ENCODE measurements around the gene CD248. TPM values are rescaled to one million over a fixed set of nuclear protein-coding genes. Genes with fewer than 3 reads are reported as not detected.

The CD248 gene
- total and polyA plus RNA-seq, 3 experiments from 2014 or later: 2.9 to 18.9 (median 3.1) TPM

DNA sequence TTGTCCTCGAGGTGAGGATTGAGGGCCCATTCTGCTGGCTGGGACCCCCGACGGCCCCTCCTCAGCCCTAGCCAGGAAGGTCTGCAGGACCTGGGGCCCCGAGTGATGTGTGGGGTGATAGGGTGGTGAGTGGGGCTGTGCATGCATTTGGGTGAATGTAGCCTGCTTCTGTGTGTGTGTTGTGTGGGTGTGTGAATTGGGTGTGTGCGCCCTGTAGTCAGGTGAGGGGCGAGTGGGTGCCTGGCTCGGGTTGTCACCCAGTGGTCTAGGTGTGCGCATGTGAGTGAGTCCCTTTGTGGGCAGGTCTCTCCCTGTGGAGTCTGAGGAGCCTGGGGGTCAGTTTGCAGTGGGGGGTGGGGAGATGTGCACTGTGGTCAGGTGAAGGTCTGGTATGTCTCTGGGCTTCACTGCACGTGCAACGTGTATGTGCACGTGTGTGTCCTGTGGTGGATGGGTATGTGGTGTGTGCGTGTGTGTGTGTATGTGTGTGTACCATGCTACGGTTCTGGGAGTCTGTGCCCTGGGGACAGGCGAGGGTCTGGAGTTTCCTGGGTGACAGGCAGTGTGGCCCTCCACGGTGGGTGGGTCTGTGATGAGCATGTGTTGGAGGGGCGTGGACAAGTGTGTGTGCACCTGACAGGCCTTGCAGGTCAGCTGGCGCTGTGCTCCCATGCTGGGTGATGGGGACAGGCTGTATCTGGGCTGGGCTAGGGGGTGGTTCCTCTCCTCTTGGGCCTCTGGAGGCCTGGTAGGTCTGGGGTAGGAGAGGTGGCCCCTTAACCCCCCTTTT is 24.1 kb downstream of the CD248 start:
- Mint-ChIP-seq H3K27ac (peak overlapping the region in 3 of 8 donors; percentile 29 to 44 (median 37)), H3K9me3 (no peaks in the 10 kb centered on the region), H3K36me3 (peaks cover 0 to 5% (median 4%) of the 10 kb centered on the region in 3 donors), H3K27me3 (peaks cover 14 to 24% of the 10 kb centered on the region in 2 donors), H3K4me1 (peaks cover 23 to 36% (median 27%) of the 10 kb centered on the region in 3 donors), H3K4me3 (peak overlapping the region; percentile 33 to 80 (median 69))
- ChIA-PET POLR2A (no interaction called here), CTCF (no interaction called here)
- H3K9me3 ChIP-seq (ENCODE audit: low read length): no peaks in the 10 kb centered on the region
- no peak overlapping the region for H3K4me3 ChIP-seq (ENCODE audit: low read length)
- H3K27me3 ChIP-seq (ENCODE audit: insufficient read depth, low read length, poor library complexity, severe bottlenecking): peaks cover 15% of the 10 kb centered on the region
- H3K4me1 ChIP-seq (ENCODE audit: insufficient read depth, low read length): peaks cover 18% of the 10 kb centered on the region
- no peak for DNase-seq
- H3K36me3 ChIP-seq (ENCODE audit: insufficient read depth, low read length): no peaks in the 10 kb centered on the region
- no peak overlapping the region for H3K27ac ChIP-seq (ENCODE audit: low read depth, low read length)

- peak within 1 kb of the TSS in 5 of 8 donors; percentile 4 to 81 (median 29) for H3K27ac Mint-ChIP-seq
- Histone ChIP-seq H3K36me3 (ENCODE audit: insufficient read depth, low read length) (no peaks in the 10 kb centered on the region), H3K4me1 (ENCODE audit: insufficient read depth, low read length) (peaks cover 26% of the 10 kb centered on the region), H3K9me3 (ENCODE audit: low read length) (no peaks in the 10 kb centered on the region), H3K4me3 (ENCODE audit: low read length) (no peak within 1 kb of the TSS), H3K27me3 (ENCODE audit: insufficient read depth, low read length, poor library complexity, severe bottlenecking) (peaks cover 15% of the 10 kb centered on the region), H3K27ac (ENCODE audit: low read depth, low read length) (no peak within 1 kb of the TSS)
- H3K4me1 Mint-ChIP-seq: peaks cover 24 to 44% (median 31%) of the 10 kb centered on the region in 3 donors
- CTCF ChIA-PET: interaction anchor here (0.8 to 5.3 kb wide), 4 partner anchors 9 to 512 kb away, joined by 3 to 39 read pairs (median 6); no protein-coding TSS in a partner anchor
- H3K27me3 Mint-ChIP-seq: peaks cover 14 to 24% of the 10 kb centered on the region in 2 donors
- no peaks in the 10 kb centered on the region for H3K9me3 Mint-ChIP-seq
- no peak for DNase-seq
- peak within 1 kb of the TSS; percentile 73 to 96 (median 86) for H3K4me3 Mint-ChIP-seq
- POLR2A ChIA-PET: interaction anchor here (0.5 to 1.4 kb wide), 6 partner anchors 10 to 1490 kb away, joined by 3 to 4 read pairs (median 4); partner anchors contain the start of genes MRPL11 and PELI3
- peaks cover 0 to 5% (median 4%) of the 10 kb centered on the region in 3 donors for H3K36me3 Mint-ChIP-seq
Observed at GRCh38 chr11:66291706-66292542, 24.9 kb downstream of the CD248 start, which contains the start of gene TMEM151A. Gene TMEM151A (plus strand): TSS chr11:66291894. CDS start chr11:66292014, 120 bp downstream.

GRCh38 chr11:66291303-66291705 is 25.5 kb downstream of the CD248 start:
- H3K27ac Mint-ChIP-seq: peak overlapping the region in 1 of 8 donors; percentile 81
- POLR2A ChIA-PET: interaction anchor here (0.5 to 1.4 kb wide), 6 partner anchors 9 to 1489 kb away, joined by 3 to 4 read pairs (median 4); partner anchors contain the start of genes MRPL11 and PELI3
- H3K4me3 Mint-ChIP-seq: peak overlapping the region in 4 of 7 donors; percentile 27 to 87 (median 86)
- no peak overlapping the region for H3K4me3 ChIP-seq (ENCODE audit: low read length)
- H3K36me3 ChIP-seq (ENCODE audit: insufficient read depth, low read length): no peaks in the 10 kb centered on the region
- no peak overlapping the region for H3K27ac ChIP-seq (ENCODE audit: low read depth, low read length)
- CTCF ChIA-PET: interaction anchor here (0.8 to 5.3 kb wide), 4 partner anchors 9 to 511 kb away, joined by 3 to 39 read pairs (median 6); no protein-coding TSS in a partner anchor
- H3K9me3 ChIP-seq (ENCODE audit: low read length): no peaks in the 10 kb centered on the region
- peaks cover 25 to 47% (median 35%) of the 10 kb centered on the region in 3 donors for H3K4me1 Mint-ChIP-seq
- peaks cover 15% of the 10 kb centered on the region for H3K27me3 ChIP-seq (ENCODE audit: insufficient read depth, low read length, poor library complexity, severe bottlenecking)
- peaks cover 28% of the 10 kb centered on the region for H3K4me1 ChIP-seq (ENCODE audit: insufficient read depth, low read length)
- H3K27me3 Mint-ChIP-seq: peaks cover 13 to 23% of the 10 kb centered on the region in 2 donors
- peaks cover 0 to 5% (median 4%) of the 10 kb centered on the region in 3 donors for H3K36me3 Mint-ChIP-seq
- no peak for DNase-seq
- H3K9me3 Mint-ChIP-seq: no peaks in the 10 kb centered on the region

DNA sequence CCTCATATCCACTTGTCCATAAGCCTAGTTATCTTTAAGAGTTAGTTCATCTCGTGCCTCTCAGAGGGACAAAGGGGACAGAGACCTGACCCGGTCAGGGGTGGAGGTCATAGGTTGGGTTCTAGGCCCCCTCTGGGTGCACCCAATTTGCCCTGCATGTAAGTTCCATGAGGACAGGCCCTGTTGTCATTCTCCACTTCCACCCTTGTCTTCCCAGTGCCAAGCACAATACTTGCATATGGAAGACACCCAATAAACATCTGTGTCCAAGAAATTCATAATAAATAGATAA is 26.6 kb downstream of the CD248 start:
- Mint-ChIP-seq H3K4me1 (peaks cover 27 to 47% (median 35%) of the 10 kb centered on the region in 3 donors), H3K36me3 (peaks cover 0 to 7% (median 4%) of the 10 kb centered on the region in 3 donors), H3K27ac (peak overlapping the region in 6 of 8 donors; percentile 5 to 90 (median 74)), H3K27me3 (peaks cover 11 to 20% of the 10 kb centered on the region in 2 donors), H3K9me3 (no peaks in the 10 kb centered on the region), H3K4me3 (peak overlapping the region; percentile 84 to 96 (median 87))
- no peaks in the 10 kb centered on the region for H3K36me3 ChIP-seq (ENCODE audit: insufficient read depth, low read length)
- no peak overlapping the region for H3K4me3 ChIP-seq (ENCODE audit: low read length)
- H3K27me3 ChIP-seq (ENCODE audit: insufficient read depth, low read length, poor library complexity, severe bottlenecking): peaks cover 15% of the 10 kb centered on the region
- no peaks in the 10 kb centered on the region for H3K9me3 ChIP-seq (ENCODE audit: low read length)
- peaks cover 28% of the 10 kb centered on the region for H3K4me1 ChIP-seq (ENCODE audit: insufficient read depth, low read length)
- ChIA-PET CTCF (interaction anchor here (1.5 to 5.3 kb wide), 2 partner anchors 8 to 21 kb away, joined by 6 to 39 read pairs; no protein-coding TSS in a partner anchor), POLR2A (interaction anchor here (1.5 kb wide), 1 partner anchor 29 kb away, joined by 3 read pairs; no protein-coding TSS in a partner anchor)
- H3K27ac ChIP-seq (ENCODE audit: low read depth, low read length): no peak overlapping the region
- no peak for DNase-seq

DNA sequence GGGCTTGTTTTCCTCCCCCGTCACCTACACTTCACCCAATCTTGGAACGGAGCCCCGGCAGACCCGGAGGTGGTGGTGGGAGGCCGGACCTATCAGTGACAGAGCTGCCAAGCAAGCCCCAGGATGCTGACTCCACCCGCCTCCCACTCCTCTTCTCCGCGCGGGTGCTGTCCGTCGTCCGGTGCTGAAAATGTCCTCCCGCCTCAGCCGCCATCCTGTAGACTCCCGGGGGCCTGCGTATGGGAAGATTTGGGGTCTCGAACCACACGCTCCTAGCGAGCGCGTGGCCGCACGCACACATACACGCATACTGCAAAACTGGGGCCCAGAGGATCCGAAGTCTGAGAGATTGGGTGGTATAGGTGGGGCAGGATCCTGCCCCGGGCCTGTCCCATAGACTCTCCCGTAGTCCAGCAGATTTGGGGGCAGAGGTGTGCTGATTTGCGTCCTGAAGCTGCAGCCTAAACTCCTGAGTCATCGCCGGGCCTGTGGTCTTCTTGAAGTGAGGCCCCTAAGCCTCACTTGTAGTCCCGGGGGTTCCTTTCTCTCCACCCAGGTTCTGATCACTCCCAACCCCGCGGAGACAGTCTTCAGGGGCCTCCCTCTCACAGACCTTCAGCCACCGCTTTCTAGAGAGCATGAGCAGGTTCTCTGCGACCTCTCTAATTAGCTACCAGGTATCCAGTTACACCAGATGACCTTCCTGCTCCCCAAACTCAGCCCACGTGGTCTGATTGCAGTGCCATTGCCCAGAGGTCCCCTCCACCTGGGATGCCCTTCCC is 27.1 kb downstream of the CD248 start:
- Histone ChIP-seq H3K4me1 (ENCODE audit: insufficient read depth, low read length) (peaks cover 28% of the 10 kb centered on the region), H3K36me3 (ENCODE audit: insufficient read depth, low read length) (no peaks in the 10 kb centered on the region), H3K4me3 (ENCODE audit: low read length) (peak overlapping the region; percentile 73), H3K9me3 (ENCODE audit: low read length) (no peaks in the 10 kb centered on the region), H3K27ac (ENCODE audit: low read depth, low read length) (peak overlapping the region; percentile 93), H3K27me3 (ENCODE audit: insufficient read depth, low read length, poor library complexity, severe bottlenecking) (peaks cover 15% of the 10 kb centered on the region)
- Mint-ChIP-seq H3K4me3 (peak overlapping the region; percentile 84 to 96 (median 87)), H3K27ac (peak overlapping the region; percentile 81 to 97 (median 90)), H3K27me3 (peaks cover 11 to 20% of the 10 kb centered on the region in 2 donors), H3K9me3 (no peaks in the 10 kb centered on the region), H3K4me1 (peaks cover 27 to 47% (median 35%) of the 10 kb centered on the region in 3 donors), H3K36me3 (peaks cover 0 to 7% (median 4%) of the 10 kb centered on the region in 3 donors)
- peak in 3 of 5 donors; percentile 63 to 86 (median 70) for DNase-seq
- POLR2A ChIA-PET: interaction anchor here (0.6 to 1.8 kb wide), 18 partner anchors 9 to 669 kb away, joined by 3 to 19 read pairs (median 4); partner anchors contain the start of genes B4GAT1, NPAS4, RAB1B and RBM4
- CTCF ChIA-PET: interaction anchor here (0.8 to 5.3 kb wide), 9 partner anchors 7 to 405 kb away, joined by 3 to 39 read pairs (median 3); partner anchors contain the start of gene MRPL11

DNA sequence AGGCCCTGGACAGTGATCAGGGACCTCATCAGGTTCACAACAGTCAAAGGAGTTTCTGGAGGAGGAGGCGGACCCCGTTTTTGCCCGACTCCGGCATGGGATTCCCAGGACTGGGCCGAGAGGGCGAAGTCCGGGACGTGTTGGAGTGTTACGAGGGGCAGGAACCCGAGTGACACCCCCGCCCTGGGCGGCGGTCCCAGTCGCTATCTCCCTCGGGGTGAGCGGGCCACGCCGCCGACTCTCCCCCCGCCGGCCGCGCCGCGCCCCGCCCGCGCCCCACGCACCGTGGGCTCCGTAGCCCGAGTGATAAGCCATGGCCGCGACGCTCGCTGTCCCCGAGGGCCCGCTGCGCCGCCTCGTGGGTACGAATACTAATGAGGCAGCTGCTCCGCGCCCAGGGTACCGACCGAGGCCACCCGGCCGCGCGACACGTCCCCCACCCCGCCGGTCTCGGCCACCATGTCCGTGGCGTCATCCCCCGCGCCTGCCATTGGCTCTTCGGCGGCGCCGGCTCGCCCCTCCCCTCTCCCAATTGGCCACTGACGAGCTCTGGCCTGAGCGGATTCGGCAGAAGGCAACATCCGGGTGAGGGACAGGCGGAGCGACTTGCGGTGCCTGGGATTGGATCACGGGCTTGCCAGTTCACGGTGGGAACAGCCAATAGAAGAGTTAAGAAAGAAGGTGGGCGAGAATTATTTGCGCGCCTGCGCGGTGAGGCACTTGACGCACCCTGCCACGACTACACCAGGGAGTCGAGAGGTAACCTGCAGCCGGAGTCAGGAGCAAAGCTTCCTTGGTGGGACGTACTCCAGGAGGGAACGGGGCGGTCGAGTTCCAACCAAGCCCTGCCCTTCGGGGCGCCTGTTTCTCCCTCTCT is 27.9 kb downstream of the CD248 start, which contains the start of gene YIF1A:
Gene YIF1A, minus strand, starts transcription at position 473 of the 877 bp plus-strand sequence. Its CDS starts 158 bp downstream, at position 315.
- ChIA-PET POLR2A (interaction anchor here (0.6 to 1.8 kb wide), 20 partner anchors 8 to 670 kb away, joined by 3 to 19 read pairs (median 4); partner anchors contain the start of genes B4GAT1, NPAS4, RAB1B and RBM4), CTCF (interaction anchor here (0.7 to 5.3 kb wide), 9 partner anchors 9 to 404 kb away, joined by 3 to 39 read pairs (median 3); partner anchors contain the start of gene MRPL11)
- H3K4me1 Mint-ChIP-seq: peaks cover 27 to 47% (median 35%) of the 10 kb centered on the region in 3 donors
- H3K9me3 Mint-ChIP-seq: no peaks in the 10 kb centered on the region
- Histone ChIP-seq H3K27me3 (ENCODE audit: insufficient read depth, low read length, poor library complexity, severe bottlenecking) (peaks cover 15% of the 10 kb centered on the region), H3K4me3 (ENCODE audit: low read length) (peak within 1 kb of the TSS; percentile 73), H3K4me1 (ENCODE audit: insufficient read depth, low read length) (peaks cover 28% of the 10 kb centered on the region), H3K36me3 (ENCODE audit: insufficient read depth, low read length) (no peaks in the 10 kb centered on the region), H3K9me3 (ENCODE audit: low read length) (no peaks in the 10 kb centered on the region), H3K27ac (ENCODE audit: low read depth, low read length) (peak within 1 kb of the TSS; percentile 93)
- H3K27me3 Mint-ChIP-seq: peaks cover 11 to 20% of the 10 kb centered on the region in 2 donors
- peak; percentile 98 to 99 (median 98) for DNase-seq
- peak within 1 kb of the TSS; percentile 84 to 96 (median 87) for H3K4me3 Mint-ChIP-seq
- H3K27ac Mint-ChIP-seq: peak within 1 kb of the TSS; percentile 82 to 97 (median 91)
- H3K36me3 Mint-ChIP-seq: peaks cover 0 to 12% (median 4%) of the 10 kb centered on the region in 3 donors
